LNCAP (cell line): ENCODE results near the gene ZNF407.

Experiments
- TF ChIP-seq, protein P1 (sequence below): fragments of 450-650 bp; IDR thresholded peaks from 2 replicates; pipeline ENCODE4 v1.5.1; 2017; ENCODE audit warnings: mild to moderate bottlenecking

The ZNF407 gene

DNA sequence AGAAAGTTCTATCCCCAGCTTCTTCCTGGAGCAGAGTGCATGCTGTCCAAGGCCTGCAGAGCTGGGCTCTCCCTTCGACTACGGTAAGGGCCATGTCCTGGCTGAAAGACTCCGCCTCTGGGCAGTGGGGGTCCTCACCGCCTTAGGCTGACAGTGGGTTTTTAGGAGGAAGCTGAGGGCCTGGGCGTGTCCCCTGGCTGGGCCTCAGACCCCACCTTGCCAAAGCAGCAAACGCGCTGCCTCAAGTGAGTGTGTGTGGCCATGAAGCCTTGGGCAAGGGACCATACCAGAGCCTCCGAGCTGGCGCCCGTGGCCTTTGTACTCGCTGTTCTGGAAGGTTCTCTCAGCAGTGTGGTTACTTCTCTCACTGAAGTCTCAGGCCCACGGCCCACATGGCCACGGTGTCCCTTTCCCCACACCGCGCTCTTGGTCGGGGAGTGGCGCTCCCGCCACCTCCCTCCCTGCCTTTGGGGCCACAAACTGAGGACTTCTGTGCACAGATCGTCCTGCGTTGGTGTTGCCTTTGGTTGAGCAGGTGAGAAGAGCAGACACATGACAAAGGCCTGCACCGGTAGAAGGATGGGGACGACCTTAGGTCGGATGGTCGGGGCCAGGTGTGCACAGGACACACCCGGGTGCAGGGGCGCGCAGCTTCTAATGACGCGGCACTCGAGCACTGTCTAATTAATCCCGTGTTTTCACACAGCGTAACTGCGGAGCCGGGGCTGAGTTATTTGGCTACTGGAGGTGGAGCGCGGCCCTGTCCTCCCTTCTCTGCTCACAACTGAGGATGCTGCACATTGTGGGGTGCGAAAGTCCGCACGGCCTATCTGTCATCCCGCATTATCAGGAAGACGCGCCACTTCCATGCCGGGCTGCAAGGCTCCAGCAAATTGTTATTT, 489.7 kb downstream of the ZNF407 start:
- TF ChIP-seq, protein P1, sequence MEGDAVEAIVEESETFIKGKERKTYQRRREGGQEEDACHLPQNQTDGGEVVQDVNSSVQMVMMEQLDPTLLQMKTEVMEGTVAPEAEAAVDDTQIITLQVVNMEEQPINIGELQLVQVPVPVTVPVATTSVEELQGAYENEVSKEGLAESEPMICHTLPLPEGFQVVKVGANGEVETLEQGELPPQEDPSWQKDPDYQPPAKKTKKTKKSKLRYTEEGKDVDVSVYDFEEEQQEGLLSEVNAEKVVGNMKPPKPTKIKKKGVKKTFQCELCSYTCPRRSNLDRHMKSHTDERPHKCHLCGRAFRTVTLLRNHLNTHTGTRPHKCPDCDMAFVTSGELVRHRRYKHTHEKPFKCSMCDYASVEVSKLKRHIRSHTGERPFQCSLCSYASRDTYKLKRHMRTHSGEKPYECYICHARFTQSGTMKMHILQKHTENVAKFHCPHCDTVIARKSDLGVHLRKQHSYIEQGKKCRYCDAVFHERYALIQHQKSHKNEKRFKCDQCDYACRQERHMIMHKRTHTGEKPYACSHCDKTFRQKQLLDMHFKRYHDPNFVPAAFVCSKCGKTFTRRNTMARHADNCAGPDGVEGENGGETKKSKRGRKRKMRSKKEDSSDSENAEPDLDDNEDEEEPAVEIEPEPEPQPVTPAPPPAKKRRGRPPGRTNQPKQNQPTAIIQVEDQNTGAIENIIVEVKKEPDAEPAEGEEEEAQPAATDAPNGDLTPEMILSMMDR, result no peak

DNA sequence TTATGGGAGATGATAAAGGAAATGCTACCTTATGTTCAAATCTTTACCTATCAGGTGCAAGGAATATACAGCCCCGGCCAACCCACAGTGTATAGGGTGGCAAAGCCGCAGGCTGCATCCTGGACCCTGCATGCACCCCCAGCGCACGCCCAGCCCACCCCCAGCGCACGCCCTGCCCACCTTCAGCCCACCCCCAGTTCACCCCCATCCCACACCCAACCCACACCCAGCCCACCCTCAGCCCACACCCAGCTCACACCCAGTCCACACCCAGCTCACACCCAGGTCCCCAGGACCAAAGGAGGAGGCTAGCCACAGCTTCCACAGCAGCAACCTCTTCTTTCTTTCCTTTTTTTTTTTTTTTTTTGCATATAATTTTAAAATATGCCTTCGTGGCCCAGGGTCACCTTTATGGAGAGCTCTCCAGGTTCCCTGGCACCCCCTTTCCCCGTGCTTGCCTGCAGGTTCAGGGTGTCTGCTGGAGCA, 490.4 kb downstream of the ZNF407 start:
- TF ChIP-seq, protein P1, result no peak

DNA sequence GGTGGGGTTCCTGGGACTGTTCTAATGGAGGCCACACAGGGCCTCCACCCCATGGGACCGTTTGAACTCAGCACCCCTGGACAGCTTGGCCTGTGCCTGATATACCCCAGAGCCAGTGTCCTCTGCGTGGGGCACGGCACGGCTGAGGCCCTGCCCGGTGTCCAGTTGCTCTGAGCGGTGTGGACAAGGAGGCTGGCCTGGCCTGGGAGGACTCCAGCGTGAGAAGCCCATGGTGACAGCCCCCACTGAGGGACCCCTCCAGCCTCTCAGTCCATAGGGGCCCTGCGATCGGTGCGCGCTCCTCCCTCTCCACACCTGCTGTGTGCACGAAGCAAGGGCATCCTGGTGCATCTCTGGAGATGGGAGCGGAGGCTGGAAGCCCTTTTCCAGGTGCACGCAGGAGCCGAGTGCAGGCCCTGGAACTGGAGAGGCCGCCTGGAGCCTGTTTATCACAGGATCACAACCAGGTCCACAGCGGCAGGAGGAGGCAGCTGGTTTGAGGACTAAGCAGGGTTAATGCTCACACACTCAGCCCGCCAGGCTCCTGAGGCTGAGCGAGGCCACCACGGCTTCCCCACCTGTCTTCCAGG, 491.0 kb downstream of the ZNF407 start:
- TF ChIP-seq, protein P1, result no peak

DNA sequence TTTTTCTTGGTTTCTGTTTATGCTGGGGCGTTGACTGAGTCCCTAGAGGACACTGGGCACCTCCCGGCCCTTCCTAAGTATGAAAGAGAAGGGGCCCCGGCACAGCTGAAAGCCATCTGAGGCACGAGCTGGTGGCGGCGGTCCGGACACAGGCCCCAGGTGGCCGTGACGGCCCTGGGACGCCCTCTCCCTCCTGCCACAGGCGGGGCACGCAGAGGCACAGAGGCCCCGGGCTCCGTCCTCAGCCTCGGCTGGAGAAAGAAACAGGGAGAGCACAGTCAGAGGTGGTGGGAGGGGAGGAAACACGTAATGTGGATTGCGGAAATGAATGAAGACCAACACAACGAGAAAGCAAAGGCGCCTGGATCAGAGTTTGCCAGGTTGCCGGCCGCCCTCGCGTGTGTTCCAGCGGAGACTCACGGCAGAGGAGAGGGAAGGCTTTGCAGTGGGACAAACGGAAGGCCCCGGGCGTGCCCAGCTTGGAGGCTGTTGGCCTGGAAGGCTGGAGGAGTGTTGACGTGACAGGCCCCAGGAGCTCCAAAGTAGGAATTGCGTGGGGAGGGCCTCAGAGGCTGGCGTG, 492.2 kb downstream of the ZNF407 start:
- TF ChIP-seq, protein P1, result no peak

DNA sequence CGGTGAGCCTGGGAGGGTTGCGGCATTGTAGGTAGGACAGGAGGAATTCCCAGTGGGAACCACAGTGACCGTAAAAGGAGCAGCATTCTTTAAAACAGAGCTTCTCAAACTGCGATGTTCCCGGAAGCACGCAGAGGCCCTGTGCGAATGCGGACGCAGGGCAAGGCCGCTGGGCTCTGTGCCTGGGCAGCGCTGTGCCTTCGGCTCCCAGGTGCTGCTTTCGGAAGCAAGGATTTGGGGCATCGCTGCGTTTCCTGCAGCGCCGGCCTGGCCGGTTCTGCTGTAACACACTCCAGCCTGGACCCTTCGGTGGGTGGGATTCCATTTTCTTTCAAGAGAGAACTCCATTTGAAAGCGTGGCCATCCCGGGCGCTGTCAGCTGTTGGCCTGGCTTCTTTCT, 492.7 kb downstream of the ZNF407 start:
- TF ChIP-seq, protein P1, result no peak

DNA sequence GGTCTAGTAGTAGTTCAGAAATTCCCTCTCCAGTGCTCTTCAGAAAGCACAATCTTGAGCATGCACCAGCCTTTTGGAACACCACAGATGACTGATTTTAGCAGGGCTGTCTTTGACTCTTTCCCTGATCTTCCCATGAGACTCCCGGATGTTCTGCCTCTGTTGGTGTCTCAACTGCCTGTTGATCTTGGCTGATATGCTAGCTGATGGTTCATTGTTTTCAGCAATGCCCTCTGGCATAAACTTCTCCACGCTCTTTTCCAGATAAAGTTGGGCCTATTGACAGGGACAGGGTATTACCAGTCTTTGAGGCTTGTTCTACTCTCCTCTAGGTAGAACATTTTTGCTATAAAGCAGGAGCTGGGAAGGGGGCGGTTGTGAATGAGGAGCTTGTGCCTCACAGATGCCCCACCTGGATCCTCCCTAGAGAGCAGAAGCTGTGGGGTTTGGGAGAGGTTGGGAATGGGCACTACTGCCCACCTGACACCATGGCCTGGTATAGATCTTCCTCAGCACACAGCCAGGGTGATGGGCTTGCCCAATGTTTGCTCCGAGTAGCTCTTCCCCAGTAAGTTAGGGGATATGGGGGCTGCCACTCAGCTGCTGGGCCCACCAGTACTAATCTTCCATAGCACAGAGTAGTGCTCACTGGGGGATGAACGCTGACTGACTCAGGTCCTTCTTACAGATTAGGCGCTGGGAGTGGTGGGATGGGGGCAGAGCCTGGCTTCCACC, 500.0 kb downstream of the ZNF407 start:
- TF ChIP-seq, protein P1, result no peak
